Subcutaneous abdominal adipose tissue (tissue), 5 donors: ENCODE data around the gene CMSS1.

Source experiments
- H3K27ac ChIP-seq: one replicate; pipeline ENCODE4 v1.7.0; 2013; ENCODE audit warnings: low read depth, mild to moderate bottlenecking, inconsistent platforms, low read length, moderate library complexity
- H3K27me3 ChIP-seq, 5 donors: one replicate each; pipeline ENCODE4 v1.7.0; 2013; ENCODE audit warnings: low read length in 5 of 5, inconsistent platforms in 1 of 5; ENCODE audit not compliant: control insufficient read depth in 5 of 5, insufficient read depth in 4 of 5
- H3K36me3 ChIP-seq, 5 donors: one replicate each; pipeline ENCODE4 v1.7.0; 2013; ENCODE audit warnings: low read length in 5 of 5; ENCODE audit not compliant: control insufficient read depth in 5 of 5, insufficient read depth in 5 of 5
- H3K4me1 ChIP-seq, 5 donors: one replicate each; pipeline ENCODE4 v1.7.0; 2013; ENCODE audit warnings: low read length in 5 of 5, mild to moderate bottlenecking in 3 of 5, moderate library complexity in 1 of 5; ENCODE audit not compliant: control insufficient read depth in 5 of 5, insufficient read depth in 5 of 5
- H3K4me3 ChIP-seq, 5 donors: one replicate each; pipeline ENCODE4 v1.7.0; 2013; ENCODE audit warnings: low read length in 5 of 5, low read depth in 1 of 5
- H3K9ac ChIP-seq, 5 donors: one replicate each; pipeline ENCODE4 v1.7.0; 2013; ENCODE audit warnings: low read length in 5 of 5, mild to moderate bottlenecking in 4 of 5, moderate library complexity in 3 of 5
- H3K9me3 ChIP-seq, 5 donors: one replicate each; pipeline ENCODE4 v1.7.0; 2013; ENCODE audit warnings: low read length in 5 of 5; ENCODE audit not compliant: control insufficient read depth in 5 of 5
- donor health status: healthy.
- donor health status: healthy.
- donor health status: healthy.
- donor health status: healthy.
- donor health status: healthy.

Gene CMSS1

GRCh38 chr3:99990179-99990578 lies 172.5 kb downstream of the CMSS1 start:
- H3K4me1 ChIP-seq: no peaks in the 10 kb centered on the region
- no peaks in the 10 kb centered on the region for H3K36me3 ChIP-seq
- no peak overlapping the region for H3K9ac ChIP-seq
- H3K9me3 ChIP-seq: peaks cover 0 to 2% (median under 1%) of the 10 kb centered on the region in 5 donors
- H3K27ac ChIP-seq: no peak overlapping the region
- no peak overlapping the region for H3K4me3 ChIP-seq
- no peaks in the 10 kb centered on the region for H3K27me3 ChIP-seq

- no peak overlapping the region for H3K4me3 ChIP-seq
- H3K4me1 ChIP-seq: no peaks in the 10 kb centered on the region
- H3K27me3 ChIP-seq: no peaks in the 10 kb centered on the region
- peaks cover 0 to 4% (median 2%) of the 10 kb centered on the region in 5 donors for H3K9me3 ChIP-seq
- H3K27ac ChIP-seq: no peak overlapping the region
- no peaks in the 10 kb centered on the region for H3K36me3 ChIP-seq
- no peak overlapping the region for H3K9ac ChIP-seq
Measured at GRCh38 chr3:99997293-99997692, 179.6 kb downstream of the CMSS1 start.

DNA sequence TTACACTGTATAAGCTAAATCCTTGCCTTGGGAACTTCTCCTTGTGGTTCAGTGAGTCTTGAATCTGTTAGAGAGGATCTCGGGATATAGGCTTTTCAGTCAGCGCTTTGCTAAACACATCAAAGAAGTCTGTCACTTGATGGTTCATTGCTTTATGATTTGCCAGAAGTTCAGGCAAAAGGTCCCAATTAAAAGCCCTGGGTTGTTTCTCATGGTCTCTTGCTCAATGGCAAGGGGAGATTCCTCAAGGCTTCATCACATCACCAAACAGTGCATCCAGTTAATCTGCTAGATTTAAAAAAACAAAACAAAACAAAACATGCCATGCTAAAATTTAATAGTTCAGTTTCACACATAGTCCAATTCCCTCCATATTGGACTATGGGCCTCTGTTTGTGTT lies 181.9 kb downstream of the CMSS1 start:
- peaks cover 0 to 3% (median 0%) of the 10 kb centered on the region in 5 donors for H3K4me1 ChIP-seq
- H3K9me3 ChIP-seq: peaks cover 0 to 4% (median 0%) of the 10 kb centered on the region in 5 donors
- H3K9ac ChIP-seq: no peak overlapping the region
- no peak overlapping the region for H3K4me3 ChIP-seq
- no peaks in the 10 kb centered on the region for H3K27me3 ChIP-seq
- H3K27ac ChIP-seq: no peak overlapping the region
- no peaks in the 10 kb centered on the region for H3K36me3 ChIP-seq

DNA sequence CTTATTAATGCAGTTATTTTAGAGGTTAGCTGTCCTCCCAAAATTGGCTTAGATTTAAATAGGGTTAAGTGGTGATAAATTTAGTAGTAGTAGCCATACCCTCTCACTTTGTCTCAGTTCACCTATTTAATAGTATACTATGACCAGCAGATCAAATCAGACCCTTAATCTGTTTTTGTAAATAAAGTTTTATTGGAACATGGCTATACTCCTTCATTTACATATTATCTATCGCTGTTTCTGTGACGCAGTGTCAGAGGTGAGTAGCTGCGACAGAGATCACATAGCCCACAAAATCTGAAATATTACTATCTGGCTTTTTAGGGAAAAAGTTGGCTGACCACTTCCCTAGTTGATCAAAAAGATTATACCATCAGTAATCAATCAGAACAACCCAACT lies 183.4 kb downstream of the CMSS1 start:
- Histone ChIP-seq H3K9me3 (no peaks in the 10 kb centered on the region), H3K4me3 (no peak overlapping the region), H3K9ac (no peak overlapping the region), H3K36me3 (no peaks in the 10 kb centered on the region), H3K27ac (no peak overlapping the region), H3K4me1 (peaks cover 0 to 12% (median 7%) of the 10 kb centered on the region in 5 donors), H3K27me3 (no peaks in the 10 kb centered on the region)

- H3K36me3 ChIP-seq: no peaks in the 10 kb centered on the region
- no peak overlapping the region for H3K4me3 ChIP-seq
- H3K9ac ChIP-seq: no peak overlapping the region
- H3K4me1 ChIP-seq: peaks cover 0 to 18% (median 12%) of the 10 kb centered on the region in 5 donors
- H3K27ac ChIP-seq: no peak overlapping the region
- no peaks in the 10 kb centered on the region for H3K9me3 ChIP-seq
- no peaks in the 10 kb centered on the region for H3K27me3 ChIP-seq
Measured at GRCh38 chr3:100001526-100002270, 184.0 kb downstream of the CMSS1 start.

GRCh38 chr3:100002599-100003350 lies 185.1 kb downstream of the CMSS1 start:
- no peaks in the 10 kb centered on the region for H3K36me3 ChIP-seq
- peaks cover 0 to 27% (median 17%) of the 10 kb centered on the region in 5 donors for H3K4me1 ChIP-seq
- H3K27me3 ChIP-seq: no peaks in the 10 kb centered on the region
- no peak overlapping the region for H3K9ac ChIP-seq
- no peak overlapping the region for H3K4me3 ChIP-seq
- no peaks in the 10 kb centered on the region for H3K9me3 ChIP-seq
- H3K27ac ChIP-seq: no peak overlapping the region

DNA sequence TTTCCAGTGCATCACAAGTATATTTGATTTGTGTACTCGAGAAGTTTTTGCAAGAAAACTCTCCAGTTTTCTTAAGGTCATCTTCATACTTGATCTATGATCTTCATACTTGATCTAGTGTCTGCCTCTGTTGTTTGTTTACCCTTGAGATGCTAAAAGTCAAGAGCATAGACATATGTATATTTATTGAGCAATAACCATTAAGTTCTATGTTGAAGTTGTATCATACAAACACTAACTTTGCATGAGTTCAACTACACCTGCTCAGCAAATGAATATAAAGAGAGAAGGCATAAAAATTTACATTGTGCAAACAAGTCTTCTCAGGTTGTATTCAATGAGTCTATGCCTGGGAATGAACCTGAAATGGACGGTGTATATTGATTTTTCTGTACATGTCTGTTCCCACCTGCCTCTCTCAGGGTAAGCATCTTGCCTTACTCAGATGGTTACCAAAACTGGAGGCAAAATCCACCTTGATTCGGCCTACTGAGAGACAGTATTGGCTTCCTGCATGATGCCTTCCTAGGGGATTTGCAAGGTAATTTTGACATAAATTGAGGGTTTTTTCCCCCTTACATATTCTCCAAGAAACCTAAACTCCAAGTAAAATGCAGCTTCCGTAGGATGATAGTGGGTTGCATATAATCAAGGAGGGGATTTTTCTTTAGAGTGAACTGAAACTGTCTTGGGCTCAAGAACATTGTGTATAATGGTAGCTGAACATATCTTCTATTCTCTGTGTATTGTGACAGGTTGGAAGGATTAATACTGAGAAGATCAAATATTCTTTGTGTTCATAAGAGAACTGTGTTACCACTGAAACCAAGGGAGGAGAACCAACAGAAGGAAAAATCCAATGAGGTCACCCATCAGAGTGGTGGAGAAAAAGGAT lies 186.2 kb downstream of the CMSS1 start:
- Histone ChIP-seq H3K4me3 (no peak overlapping the region), H3K27ac (no peak overlapping the region), H3K27me3 (no peaks in the 10 kb centered on the region), H3K36me3 (no peaks in the 10 kb centered on the region), H3K9me3 (no peaks in the 10 kb centered on the region), H3K9ac (no peak overlapping the region), H3K4me1 (peaks cover 0 to 36% (median 17%) of the 10 kb centered on the region in 5 donors)

GRCh38 chr3:100004931-100005330 lies 187.3 kb downstream of the CMSS1 start:
- Histone ChIP-seq H3K4me3 (no peak overlapping the region), H3K4me1 (peaks cover 0 to 40% (median 17%) of the 10 kb centered on the region in 5 donors), H3K27ac (no peak overlapping the region), H3K9me3 (no peaks in the 10 kb centered on the region), H3K36me3 (no peaks in the 10 kb centered on the region), H3K9ac (no peak overlapping the region), H3K27me3 (no peaks in the 10 kb centered on the region)

- no peaks in the 10 kb centered on the region for H3K27me3 ChIP-seq
- H3K27ac ChIP-seq: peak overlapping the region; percentile 52
- no peaks in the 10 kb centered on the region for H3K36me3 ChIP-seq
- no peaks in the 10 kb centered on the region for H3K9me3 ChIP-seq
- H3K9ac ChIP-seq: no peak overlapping the region
- peaks cover 0 to 43% (median 17%) of the 10 kb centered on the region in 5 donors for H3K4me1 ChIP-seq
- H3K4me3 ChIP-seq: no peak overlapping the region
Measured at GRCh38 chr3:100005665-100006393, 188.2 kb downstream of the CMSS1 start.
